Right lobe of liver (tissue), 4 donors: ENCODE data around the gene ENTPD3.

Experiments used
- CTCF ChIP-seq, 4 donors: fragments of 200-600 bp in 3 of 4; fragments of 450-650 bp in 1 of 4; IDR thresholded peaks; one replicate each; pipeline versions ENCODE4 v1.5.1 to v1.8.0; 2016 to 2022; ENCODE audit warnings: antibody characterized with exemption in 4 of 4, mild to moderate bottlenecking in 2 of 4
- POLR2A ChIP-seq: fragments of 450-650 bp; IDR thresholded peaks from one replicate; pipeline ENCODE4 v1.6.1; 2017; ENCODE audit warnings: antibody characterized with exemption, mild to moderate bottlenecking
- donor health status: DM: no; HTN: no; CAD: no.
- donor health status: DM: no; HTN: no; CAD: no.
- donor health status: DM: no; HTN: yes; CAD: no.

- TF ChIP-seq CTCF (IDR thresholded peaks at IDR 0.05), result no peak
- TF ChIP-seq POLR2A, result no peak
Observed at GRCh38 chr3:40398346-40398745, 11.4 kb downstream of the ENTPD3 start.
